Fibroblast of skin of left biceps (primary cell): Measurements from ENCODE around the gene MAPK11.

Experiments
- DNase-seq, 2 experiments: peaks; one replicate each; pipeline ENCODE4 v3.0.0-alpha.2; 2013; ENCODE audit warnings: low read depth in 2 of 2

The MAPK11 gene

GRCh38 chr22:50269970-50270665, at the start of gene MAPK11:
TSS of gene MAPK11 (minus strand) at chr22:50270380. CDS start at chr22:50270292, 88 bp downstream.
- no peak for DNase-seq

DNA sequence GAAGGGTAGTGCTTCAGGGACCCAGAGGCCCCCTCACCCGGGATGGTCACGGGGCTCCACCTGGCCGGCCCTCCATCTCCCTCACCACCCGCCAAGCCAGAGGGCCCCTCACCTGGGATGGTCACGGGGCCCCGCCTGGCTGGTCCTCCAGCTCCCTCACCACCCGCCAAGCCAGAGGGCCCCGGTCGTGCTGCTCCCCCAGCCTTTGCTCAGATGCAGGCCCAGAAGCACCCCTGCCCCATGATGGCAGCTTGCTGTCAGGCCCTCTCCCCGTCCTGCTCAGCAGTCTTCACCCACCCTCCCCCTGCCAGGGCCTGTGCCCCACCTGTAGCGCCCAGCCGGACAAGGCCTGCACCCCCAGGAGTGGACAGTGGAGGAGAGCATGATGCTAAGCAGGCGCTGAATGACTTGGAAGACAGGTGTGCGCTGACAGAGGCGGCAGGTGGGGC, 49.3 kb upstream of the MAPK11 start:
- DNase-seq = no peak

DNA sequence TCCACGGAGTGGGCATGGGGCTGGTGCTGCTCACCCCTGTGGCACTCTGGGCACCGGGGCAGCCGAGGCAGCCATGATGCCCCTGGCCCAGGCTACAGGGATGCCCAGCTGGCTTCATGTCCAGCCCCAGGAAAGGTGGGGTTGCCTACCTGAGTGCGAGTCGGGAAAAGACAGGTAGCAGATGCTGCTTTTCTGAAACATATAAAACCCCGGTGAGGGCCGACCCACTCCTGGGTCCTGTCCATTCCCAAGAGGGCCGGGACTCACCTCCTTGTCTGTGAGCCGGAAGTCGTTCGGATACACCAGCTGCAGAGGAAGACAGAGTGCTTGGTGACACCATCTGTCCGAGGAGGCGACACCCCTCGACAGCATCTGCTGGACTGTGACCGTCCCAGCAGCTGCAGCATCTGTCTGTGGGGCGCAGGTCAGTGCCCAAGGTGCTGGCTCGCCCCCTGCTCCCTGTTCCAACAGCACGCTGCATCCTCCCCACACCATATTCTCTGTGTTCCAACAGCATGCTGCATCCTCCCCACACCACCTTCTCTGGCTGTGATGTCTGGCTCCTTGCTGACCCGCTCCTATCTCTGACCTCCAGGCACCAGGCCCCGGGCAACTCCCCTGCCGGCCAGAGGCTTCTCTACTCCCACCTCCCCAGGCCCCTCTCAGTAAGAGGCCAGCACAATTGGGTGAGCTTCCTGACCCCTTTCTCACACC, 48.7 kb upstream of the MAPK11 start:
- DNase-seq = no peak

DNA sequence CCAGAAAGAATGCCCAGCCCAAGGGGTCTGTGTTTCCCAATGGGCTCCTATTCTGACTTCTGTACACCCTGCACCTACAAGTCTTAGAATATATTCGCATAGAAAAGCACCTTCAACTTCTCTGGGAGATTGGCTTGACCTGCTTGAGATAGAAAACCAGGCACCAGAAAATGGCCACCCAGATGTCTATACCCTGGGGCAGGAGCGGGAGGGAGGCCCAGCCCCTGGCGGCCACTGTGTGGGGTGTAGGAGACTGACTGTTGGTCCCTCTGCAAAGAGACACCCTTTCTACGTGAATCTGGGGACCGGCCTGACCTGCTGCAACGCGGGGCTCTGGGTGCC, 48.1 kb upstream of the MAPK11 start:
- no peak for DNase-seq

- DNase-seq = no peak
Observed at GRCh38 chr22:50317674-50318073, 47.5 kb upstream of the MAPK11 start.

- DNase-seq = no peak
Observed at GRCh38 chr22:50317178-50317577, 47.0 kb upstream of the MAPK11 start.

DNA sequence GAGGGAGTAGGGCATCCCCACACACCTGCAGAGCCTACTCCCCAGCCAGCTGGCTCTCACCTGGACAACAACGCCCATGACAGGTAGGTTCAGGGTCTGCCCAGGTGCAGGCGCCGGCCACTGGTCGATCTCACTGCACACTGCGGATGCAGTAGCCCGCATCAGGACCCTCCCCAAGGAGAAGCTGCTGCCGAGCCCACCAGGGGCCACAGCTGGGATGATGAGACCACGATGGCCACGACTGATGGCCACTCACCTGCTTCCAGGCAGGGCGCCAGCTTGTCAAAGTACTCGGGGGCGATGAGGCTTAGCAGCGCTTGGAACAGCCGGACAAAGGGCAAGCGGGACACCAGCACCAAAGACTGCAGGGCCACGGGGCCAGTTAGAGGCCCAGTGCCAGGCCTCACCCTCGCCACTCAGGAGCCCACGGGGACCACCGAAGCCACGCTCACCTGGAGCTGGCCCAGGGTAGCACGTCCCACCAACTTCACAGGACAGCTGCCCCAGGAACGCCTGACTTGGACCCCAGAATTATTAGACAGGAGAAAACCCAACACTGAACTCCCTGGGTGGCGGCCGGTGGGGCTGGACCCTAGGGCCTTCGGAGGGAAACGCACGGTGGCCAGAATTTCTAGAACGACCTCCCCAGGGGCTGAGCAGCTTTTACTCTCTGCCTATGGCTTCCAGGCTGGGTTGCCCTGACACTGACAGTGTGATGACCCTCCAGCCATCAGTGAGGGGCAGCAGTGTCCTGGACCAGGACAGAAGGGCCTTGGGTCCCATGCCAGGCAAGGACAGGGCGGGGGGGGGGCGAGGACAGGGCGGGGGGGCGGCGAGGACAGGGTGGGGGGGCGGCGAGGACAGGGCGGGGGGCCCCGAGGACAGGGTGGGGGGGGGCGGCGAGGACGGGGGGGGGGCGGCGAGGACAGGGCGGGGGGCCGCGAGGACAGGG, 46.2 kb upstream of the MAPK11 start:
- DNase-seq = no peak

GRCh38 chr22:50315289-50316113, 45.3 kb upstream of the MAPK11 start:
- DNase-seq = no peak

- DNase-seq = no peak
Observed at GRCh38 chr22:50314455-50315288, 44.5 kb upstream of the MAPK11 start.

DNA sequence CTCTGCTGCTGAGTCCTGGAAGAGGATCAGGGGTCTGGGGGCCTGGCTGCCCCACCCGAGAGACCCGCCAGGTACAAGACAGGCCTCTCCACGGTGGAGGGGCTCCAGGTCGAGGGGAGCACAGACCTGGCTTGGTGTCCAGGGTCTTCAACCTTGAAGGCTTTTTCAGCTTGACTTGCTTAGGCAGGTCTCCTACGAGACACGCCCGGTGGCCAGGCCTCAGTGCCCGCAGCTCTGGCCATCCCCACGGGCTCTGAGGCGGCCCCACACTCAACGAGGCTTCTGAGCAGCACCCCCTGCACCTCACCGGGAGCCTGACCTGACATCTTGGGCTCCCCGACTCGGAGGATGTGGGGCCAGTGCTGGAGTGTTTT, 43.9 kb upstream of the MAPK11 start:
- DNase-seq = no peak

DNA sequence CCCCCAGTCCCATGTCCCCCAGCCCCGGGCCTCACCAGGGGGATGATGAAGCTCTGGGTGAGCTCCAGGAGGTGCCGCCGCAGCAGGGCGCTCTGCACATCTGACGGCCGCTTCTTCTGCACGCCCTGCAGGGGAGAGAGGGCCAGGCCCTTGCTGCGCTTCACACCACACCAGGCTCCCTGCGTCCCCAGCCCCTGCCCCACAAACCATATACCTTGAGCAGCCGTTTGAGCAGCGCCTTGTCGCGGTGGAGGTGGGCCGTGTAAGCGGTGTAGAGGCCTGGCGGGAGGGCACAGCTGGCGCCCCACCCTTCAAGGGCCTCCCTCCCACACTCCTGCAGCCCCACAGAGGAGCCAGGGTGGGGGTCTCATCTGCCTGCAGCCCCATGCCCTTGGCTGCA, 43.4 kb upstream of the MAPK11 start:
- no peak for DNase-seq

- no peak for DNase-seq
Observed at GRCh38 chr22:50313021-50313420, 42.8 kb upstream of the MAPK11 start.

DNA sequence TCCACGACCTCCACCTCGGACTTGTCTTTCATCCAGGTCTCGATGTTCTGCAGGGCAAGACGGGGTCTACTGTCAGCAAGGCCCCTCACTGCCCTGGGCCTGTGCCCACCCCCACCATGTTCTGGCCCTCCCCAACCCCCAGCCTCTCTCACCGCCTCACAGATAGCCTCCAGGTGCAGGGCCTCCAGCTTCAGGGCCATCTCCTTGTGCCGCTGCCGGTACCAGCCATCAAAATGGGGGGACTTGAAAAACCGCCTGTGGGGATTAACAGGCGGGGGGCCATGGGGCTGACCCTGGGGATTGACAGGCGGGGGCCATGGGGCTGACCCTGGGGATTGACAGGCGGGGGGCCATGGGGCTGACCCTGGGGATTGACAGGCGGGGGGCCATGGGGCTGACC, 42.2 kb upstream of the MAPK11 start:
- DNase-seq = no peak

- no peak for DNase-seq
Observed at GRCh38 chr22:50311606-50312351, 41.6 kb upstream of the MAPK11 start.

DNA sequence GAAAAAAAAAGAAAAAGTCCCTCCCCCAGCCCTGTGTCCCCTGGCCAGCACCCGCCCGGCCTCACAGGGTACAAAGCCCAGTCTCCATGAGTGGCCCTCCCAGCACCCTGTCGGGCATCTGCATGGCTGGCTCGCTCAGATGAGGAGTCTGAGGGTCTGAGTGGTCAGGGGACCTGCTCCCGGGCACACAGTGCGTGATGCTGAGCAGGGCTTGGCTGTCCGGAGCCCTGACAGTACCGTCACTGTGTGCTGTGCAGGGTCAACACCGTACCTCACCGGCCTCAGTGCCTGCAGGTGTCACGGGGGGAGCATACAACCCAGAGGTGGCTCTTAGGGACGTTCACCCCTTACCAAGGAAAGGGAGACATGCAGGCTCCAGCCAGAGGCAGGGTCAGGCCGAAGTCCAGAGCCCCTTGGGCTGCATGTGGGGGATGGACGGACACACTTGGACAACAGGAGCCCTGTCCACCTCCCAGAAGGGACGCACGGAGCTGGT, 40.8 kb upstream of the MAPK11 start:
- no peak for DNase-seq

DNA sequence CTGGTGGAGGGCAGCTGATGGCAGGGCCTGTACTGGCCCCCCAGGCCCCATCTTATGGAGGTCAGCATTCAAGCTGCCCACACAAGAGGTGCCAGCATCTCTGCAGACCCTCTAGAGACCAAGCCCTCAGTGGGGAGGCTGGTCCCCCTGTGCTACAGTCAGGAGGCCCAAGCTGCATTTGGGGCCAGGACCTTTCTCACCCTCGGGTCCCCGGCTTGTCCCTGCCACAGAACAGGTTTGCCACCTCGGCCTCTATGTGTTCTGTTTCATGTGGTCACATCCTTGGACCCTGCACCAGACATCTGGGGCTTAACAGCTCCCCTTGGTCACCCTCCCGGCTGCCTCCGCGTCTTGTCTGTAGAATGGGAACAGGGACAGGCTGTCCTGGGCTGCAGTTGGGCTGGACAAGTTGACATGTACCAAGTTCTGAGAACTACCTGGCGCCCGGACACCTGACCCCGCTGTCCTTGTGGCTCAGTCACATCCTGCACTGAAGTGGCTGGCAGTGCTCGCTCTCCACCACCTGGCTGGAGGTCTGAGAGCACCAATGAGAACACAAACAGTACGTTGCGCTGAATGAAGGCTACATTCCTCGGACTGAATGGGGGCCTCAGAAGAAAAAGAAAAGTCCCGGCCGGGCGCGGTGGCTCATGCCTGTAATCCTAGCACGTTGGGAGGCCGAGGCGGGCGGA, 40.0 kb upstream of the MAPK11 start:
- no peak for DNase-seq

GRCh38 chr22:50309601-50309991, 39.4 kb upstream of the MAPK11 start:
- DNase-seq = no peak

DNA sequence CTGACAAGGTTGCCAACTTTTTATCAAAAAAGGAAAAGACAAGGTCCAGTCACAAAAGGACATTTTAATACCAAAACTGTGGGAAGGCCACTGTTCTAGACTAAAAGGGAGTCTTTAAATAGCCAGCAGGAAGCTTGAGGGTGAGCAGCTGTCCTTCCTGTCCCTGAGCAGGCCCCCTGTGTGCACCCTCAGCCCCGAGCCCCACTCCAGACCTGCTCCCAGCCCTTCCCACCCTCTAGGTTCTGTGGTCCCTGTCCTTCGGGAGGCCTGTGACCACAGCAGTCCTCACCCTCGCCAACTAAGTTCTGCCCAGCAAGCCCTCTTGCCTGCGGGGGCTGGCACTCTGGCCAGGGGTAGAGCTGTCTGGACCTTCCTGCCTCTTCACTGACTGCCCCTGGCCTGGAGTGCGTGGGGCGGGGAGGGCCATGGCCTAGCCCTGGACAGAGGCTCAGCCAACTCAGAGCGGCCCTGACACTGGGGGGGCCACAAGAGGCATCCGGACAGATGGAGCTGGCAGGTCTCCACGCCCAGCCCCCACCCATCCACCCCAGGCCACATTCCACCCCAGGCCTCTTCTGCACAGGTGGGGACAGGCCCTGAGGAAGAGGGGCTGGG, 38.9 kb upstream of the MAPK11 start:
- DNase-seq = no peak

DNA sequence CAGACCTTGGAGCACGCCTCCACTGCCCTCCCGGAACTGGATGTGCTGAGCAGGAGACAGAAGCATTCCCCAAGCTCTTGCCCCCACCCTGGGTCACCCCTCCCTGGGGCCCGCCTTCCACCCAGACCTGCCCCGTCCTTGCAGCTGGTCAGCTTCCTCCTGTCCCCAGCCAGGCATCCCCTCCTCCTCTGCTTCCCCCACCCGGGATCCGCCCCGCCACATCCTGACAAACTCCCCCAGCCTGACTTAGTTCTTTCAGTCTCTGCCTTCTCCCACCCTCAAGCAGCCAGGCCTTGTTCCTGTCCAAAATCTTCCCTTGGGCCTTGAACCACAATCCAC, 38.4 kb upstream of the MAPK11 start:
- no peak for DNase-seq
